Right lobe of liver (tissue), 4 donors: ENCODE measurements around the gene SPINT1.

Source experiments
- CTCF ChIP-seq, 4 donors: fragments of 200-600 bp in 3 of 4; fragments of 450-650 bp in 1 of 4; IDR thresholded peaks; one replicate each; pipeline versions ENCODE4 v1.5.1 to v1.8.0; 2016 to 2022; ENCODE audit warnings: antibody characterized with exemption in 4 of 4, mild to moderate bottlenecking in 2 of 4
- POLR2A ChIP-seq: fragments of 450-650 bp; IDR thresholded peaks from one replicate; pipeline ENCODE4 v1.6.1; 2017; ENCODE audit warnings: antibody characterized with exemption, mild to moderate bottlenecking
- donor health status: DM: no; HTN: no; CAD: no.
- donor health status: DM: no; HTN: no; CAD: no.
- donor health status: DM: no; HTN: yes; CAD: no.

- TF ChIP-seq CTCF (IDR thresholded peaks at IDR 0.05) = no peak
- no peak for TF ChIP-seq POLR2A
Measured at GRCh38 chr15:40831861-40832260, 12.0 kb upstream of the SPINT1 start.
